Cardiac atrium fibroblast (primary cell): ENCODE results near the gene GABBR1. TPM values are rescaled to one million over a fixed set of nuclear protein-coding genes. Genes with fewer than 3 reads are reported as not detected.

Source experiments
- total RNA-seq: library from RNA; depleted of rRNA; stranded (reverse); fragments of >200 nt; gene quantifications from 2 replicates; pipeline ENCODE4 v1.2.3, GENCODE V29; 2015

The GABBR1 gene
- total RNA-seq: 10.4 and 17.1 TPM in 2 replicates

DNA sequence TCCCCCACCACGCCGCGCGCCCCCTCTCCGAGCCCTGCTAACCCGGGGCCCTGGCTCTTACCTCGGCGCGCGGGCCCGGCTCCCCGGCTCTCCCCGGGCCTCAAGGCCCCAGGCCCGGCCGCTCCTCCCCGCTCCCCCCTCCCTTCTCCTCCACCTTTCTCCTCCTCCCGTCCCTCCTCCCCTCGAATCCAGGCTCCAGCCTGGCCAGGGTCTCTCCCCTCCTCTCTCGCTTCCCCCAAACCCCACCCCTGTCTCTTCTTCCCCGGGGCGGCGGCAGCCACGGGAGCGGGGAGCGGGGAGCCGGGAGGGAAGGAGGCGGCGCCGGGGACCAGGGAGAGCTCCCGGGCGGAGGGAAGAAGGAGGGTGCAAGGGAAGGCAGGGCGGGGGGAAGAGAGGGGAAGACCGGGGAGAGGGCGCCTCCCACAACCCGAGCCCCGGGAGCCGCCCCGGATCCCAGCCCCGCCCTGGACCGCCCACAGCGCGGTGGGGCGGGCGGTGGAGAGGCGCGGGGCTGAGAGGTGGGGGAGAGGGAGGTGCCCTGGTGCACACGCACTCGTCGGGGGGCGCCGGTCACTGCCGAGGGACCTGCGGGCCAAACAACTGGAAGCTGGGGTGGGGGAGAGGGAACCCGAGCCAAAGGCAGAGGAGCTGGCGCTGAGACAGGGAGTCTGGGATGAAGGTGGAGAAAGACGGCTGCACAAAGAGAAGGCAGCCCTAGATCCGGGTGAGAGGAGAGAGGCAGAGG, at the start of gene GABBR1:
Gene GABBR1, minus strand, starts transcription at position 395 of the 745 bp plus-strand sequence. CDS start 798 bp downstream, outside the sequence.

DNA sequence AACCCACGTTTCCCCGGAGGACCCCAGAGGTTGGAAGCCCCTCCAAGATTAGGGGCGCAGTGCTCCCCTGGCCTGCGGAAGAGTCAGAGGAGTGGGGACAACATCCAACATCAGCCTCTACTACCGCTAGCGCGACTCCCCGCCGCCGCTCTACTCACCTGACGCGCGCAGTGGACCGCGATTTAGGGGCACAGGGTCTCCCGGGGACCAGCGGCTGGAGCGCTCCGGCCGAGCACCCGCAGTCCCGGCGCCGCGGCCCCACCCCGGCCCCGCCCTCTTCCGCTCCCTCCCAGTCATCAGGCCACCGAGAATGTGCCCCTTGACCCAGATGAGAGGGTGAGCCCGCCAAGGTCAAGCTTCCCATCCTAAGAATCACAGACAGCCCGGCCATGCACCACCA, 47.9 kb upstream of the GABBR1 start, which contains the start of gene ZFP57:
Gene ZFP57, minus strand, starts transcription at position 249 of the 400 bp plus-strand sequence. CDS start 4,149 bp downstream, outside the sequence.

DNA sequence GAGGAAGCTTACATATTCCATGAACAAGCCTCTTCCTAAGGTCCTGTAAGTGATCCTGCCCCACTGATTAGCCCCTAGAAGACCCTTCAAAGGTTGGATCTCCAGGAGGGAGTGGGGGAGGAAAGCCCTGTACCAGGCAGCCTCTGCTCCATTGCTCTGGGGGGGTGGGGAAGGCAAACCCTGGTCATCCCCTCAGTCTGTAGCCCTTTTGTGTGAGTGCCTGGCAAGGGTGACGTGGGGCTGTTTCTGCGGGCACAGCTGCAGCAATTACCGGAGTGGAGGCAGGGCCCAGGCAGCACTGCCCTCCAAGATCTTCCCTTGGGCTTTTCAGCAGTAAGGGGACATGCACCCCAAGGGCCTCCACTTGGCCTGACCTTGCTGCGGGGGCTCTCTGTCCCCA, 23.8 kb upstream of the GABBR1 start, which contains the start of gene MOG:
Gene MOG, plus strand, starts transcription at position 295 of the 400 bp plus-strand sequence. CDS start 118 bp downstream, outside the sequence.

DNA sequence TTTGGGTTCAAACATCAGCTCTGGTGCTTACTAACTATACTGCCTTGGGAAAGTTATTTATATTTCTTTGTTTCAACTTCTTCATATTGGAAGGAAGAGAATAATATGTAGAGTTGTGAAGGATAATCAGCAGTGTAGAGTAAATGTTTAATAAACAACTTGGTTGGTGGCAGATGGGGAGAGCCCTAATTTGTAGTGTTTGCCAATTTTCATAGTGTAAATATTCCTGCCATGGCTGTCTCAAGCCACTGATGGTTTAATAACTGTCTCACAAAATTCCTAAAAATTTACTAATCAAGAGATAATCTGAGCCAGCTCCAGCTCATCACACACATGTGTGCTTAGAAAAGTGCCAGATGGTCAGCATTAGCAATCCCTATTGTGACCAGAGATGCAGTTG, 48.2 kb downstream of the GABBR1 start, which contains the start of gene OR2H2:
Gene OR2H2, plus strand, starts transcription at position 301 of the 400 bp plus-strand sequence. CDS start 2,824 bp downstream, outside the sequence.

DNA sequence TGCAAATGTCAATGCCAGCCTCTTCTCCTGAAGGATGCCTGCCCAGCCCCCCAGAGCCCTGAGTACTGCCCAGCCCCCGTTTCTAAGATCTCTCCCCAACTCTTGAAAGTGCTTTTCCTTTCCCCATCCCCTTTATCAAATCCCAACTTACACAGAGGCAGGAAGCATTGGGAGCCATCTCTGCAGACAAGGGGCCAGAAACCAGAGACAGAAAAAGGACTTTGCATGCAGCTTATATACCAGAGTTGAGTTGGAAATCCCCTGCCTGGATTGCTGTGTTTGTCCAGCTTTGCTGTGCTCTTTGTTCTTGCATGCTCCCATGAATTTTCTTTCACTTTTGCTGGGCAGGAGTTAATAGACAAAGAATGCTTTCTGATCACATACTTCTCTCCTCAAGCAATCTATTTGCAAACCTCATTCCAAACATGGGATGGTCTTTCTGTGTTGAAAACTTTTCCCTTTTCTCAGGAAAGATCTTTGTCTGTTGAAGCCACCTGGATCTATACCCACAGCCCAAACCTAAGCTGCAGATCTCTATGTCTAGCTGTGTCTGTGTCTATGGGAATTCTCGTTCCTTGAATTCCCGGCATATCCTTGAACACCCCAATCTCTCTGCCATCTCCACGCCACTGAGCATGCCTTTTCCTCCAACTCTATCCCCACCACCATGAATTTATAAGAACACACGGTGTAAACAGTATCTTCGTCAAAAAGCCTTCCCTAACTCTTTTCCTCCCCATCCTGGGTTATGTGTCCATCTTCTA, 73.3 kb downstream of the GABBR1 start, which contains the start of gene UBD:
Gene UBD, minus strand, starts transcription at position 209 of the 764 bp plus-strand sequence. Its CDS starts 31 bp downstream, at position 178.

Other genes starting within 250 kb of the GABBR1 start
- not detected in 2 replicates for gene OR12D2, start 237.6 kb downstream of the GABBR1 start, total RNA-seq
- not detected in 2 replicates for gene OR12D1, start 218.3 kb downstream of the GABBR1 start, total RNA-seq
- gene OR10C1, start 193.9 kb downstream of the GABBR1 start, total RNA-seq: not detected in 2 replicates
- gene OR11A1, start 176.1 kb downstream of the GABBR1 start, total RNA-seq: not detected in 2 replicates
- gene OR2H1, start 176.0 kb downstream of the GABBR1 start, total RNA-seq: not detected in 2 replicates
- gene MAS1L, start 145.2 kb downstream of the GABBR1 start, total RNA-seq: not detected in 2 replicates
- gene UBD, start 73.5 kb downstream of the GABBR1 start, total RNA-seq: not detected in 2 replicates
- gene OR2H2, start 48.1 kb downstream of the GABBR1 start, total RNA-seq: not detected in 2 replicates
- not detected in 2 replicates for gene MOG, start 23.9 kb upstream of the GABBR1 start, total RNA-seq
- gene ZFP57, start 48.0 kb upstream of the GABBR1 start, total RNA-seq: not detected in 2 replicates
- 7.6 and 9.6 TPM in 2 replicates for gene HLA-F, start 90.3 kb upstream of the GABBR1 start, total RNA-seq
- not detected in 2 replicates for gene HLA-G, start 194.6 kb upstream of the GABBR1 start, total RNA-seq